ENCODE results near the gene ZNF79.

DNA sequence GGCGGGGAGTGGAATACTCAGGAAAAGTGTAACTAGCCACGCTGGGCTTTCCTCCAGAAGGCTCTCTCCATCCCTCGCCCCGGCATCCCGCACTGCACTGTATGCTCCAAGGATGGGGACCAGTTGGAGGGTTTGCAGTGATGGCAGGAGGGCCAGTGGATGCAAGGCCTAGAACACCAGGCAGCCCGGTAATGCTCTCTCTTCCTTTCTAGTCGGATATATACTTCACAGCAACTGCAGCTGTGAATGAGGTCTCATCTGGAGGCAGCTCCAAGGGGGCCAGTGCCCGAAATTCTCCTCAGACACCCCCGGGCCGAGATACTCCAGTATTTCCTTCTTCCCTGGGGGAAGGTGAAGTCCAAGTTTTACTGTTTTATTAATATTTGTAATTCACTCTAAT, 37.2 kb upstream of the ZNF79 start:
- no peak for TF ChIP-seq POLR2A (IDR thresholded peaks at IDR 0.05; ENCODE audit: low read length)
- no peak for TF ChIP-seq GATA1 (IDR thresholded peaks at IDR 0.05; ENCODE audit: low read depth, low read length)
